IMR-90 (cell line): ENCODE measurements around the gene HOXC6. TPM values are rescaled to one million over a fixed set of nuclear protein-coding genes. Genes with fewer than 3 reads are reported as not detected.

Source experiments
- ATAC-seq: fragments of 200-7000 bp; cut with Tn5 transposase; 2 replicates; pipeline ENCODE4 v1.9.1; 2020; ENCODE audit warnings: low read depth, mild to moderate bottlenecking, moderate library complexity
- BruUV-seq: library from RNA; stranded (reverse); fragments of 400-500 nt; replicated peaks from 2 replicates; lab custom pipeline; 2021; lab: Mats Ljungman, UMichigan
- CTCF ChIA-PET: fragments of 300-600 bp; formaldehyde crosslinking; extraction: SDS; loops from one replicate; lab custom pipeline; 2021; ENCODE audit warnings: antibody characterized with exemption; lab: Yijun Ruan, JAX
- POLR2A ChIA-PET: fragments of 300-600 bp; sonication (Branson Sonifier 250); formaldehyde crosslinking; loops from one replicate; lab custom pipeline; 2022; ENCODE audit warnings: antibody characterized with exemption; ENCODE audit not compliant: unreplicated experiment; lab: Charles Lee
- DNase-seq: peaks from one replicate; pipeline ENCODE4 v3.0.0; 2013
- H2AFZ ChIP-seq: replicated peaks from 2 replicates; pipeline ENCODE3; 2013; ENCODE audit warnings: low read length, mild to moderate bottlenecking; ENCODE audit not compliant: poor library complexity
- H2AK5ac ChIP-seq: 2 replicates; pipeline ENCODE4 v1.6.1; 2013; ENCODE audit warnings: low read depth, low read length, inconsistent platforms
- H2AK9ac ChIP-seq: replicated peaks from 2 replicates; pipeline ENCODE3; 2013; ENCODE audit warnings: mild to moderate bottlenecking, low read depth, low read length, moderate library complexity; ENCODE audit not compliant: poor library complexity
- H2BK120ac ChIP-seq: 2 replicates; pipeline ENCODE4 v1.6.1; 2013; ENCODE audit warnings: low read depth, low read length, inconsistent platforms
- H2BK15ac ChIP-seq: 3 replicates; pipeline ENCODE4 v1.6.1; 2013; ENCODE audit warnings: low read depth, low read length, inconsistent platforms
- H2BK20ac ChIP-seq: 2 replicates; pipeline ENCODE4 v1.6.1; 2013; ENCODE audit warnings: low read depth, mild to moderate bottlenecking, inconsistent platforms, low read length, moderate library complexity
- H2BK5ac ChIP-seq: 2 replicates; pipeline ENCODE4 v1.6.1; 2013; ENCODE audit warnings: mild to moderate bottlenecking, low read depth, low read length, inconsistent platforms; ENCODE audit not compliant: poor library complexity, severe bottlenecking
- H3K14ac ChIP-seq: replicated peaks from 2 replicates; pipeline ENCODE4 v1.6.1; 2013; ENCODE audit warnings: low read depth, low read length, inconsistent platforms
- H3K18ac ChIP-seq: 2 replicates; pipeline ENCODE4 v1.6.1; 2013; ENCODE audit warnings: low read depth, low read length, control low read depth
- H3K23ac ChIP-seq: 2 replicates; pipeline ENCODE4 v1.6.1; 2013; ENCODE audit warnings: low read depth, low read length, inconsistent platforms
- H3K27ac ChIP-seq: 2 replicates; pipeline ENCODE4 v1.5.1; 2013; ENCODE audit warnings: mild to moderate bottlenecking, control low read depth, low read length; ENCODE audit not compliant: insufficient read depth
- H3K27me3 ChIP-seq: 2 replicates; pipeline ENCODE4 v1.6.1; 2013; ENCODE audit warnings: low read length; ENCODE audit not compliant: control insufficient read depth, insufficient read depth
- H3K36me3 ChIP-seq: 2 replicates; pipeline ENCODE4 v1.6.1; 2013; ENCODE audit warnings: low read length, mixed read lengths; ENCODE audit not compliant: control insufficient read depth, insufficient read depth
- H3K4ac ChIP-seq: 2 replicates; pipeline ENCODE4 v1.6.1; 2013; ENCODE audit warnings: low read depth, low read length, inconsistent platforms
- H3K4me1 ChIP-seq: 2 replicates; pipeline ENCODE4 v1.6.1; 2013; ENCODE audit warnings: low read length, mixed read lengths; ENCODE audit not compliant: control insufficient read depth, insufficient read depth
- H3K4me2 ChIP-seq: 2 replicates; pipeline ENCODE4 v1.6.1; 2013; ENCODE audit warnings: low read depth, mild to moderate bottlenecking, control low read depth, low read length, moderate library complexity
- H3K4me3 ChIP-seq: 2 replicates; pipeline ENCODE4 v1.5.1; 2013; ENCODE audit warnings: low read depth, mild to moderate bottlenecking, control low read depth, low read length, moderate library complexity; ENCODE audit not compliant: insufficient read depth
- H3K56ac ChIP-seq: 2 replicates; pipeline ENCODE4 v1.6.1; 2013; ENCODE audit warnings: low read length, inconsistent platforms; ENCODE audit not compliant: insufficient read depth; ENCODE audit errors: extremely low read depth
- H3K79me1 ChIP-seq, 2 experiments: 2 replicates each; pipeline ENCODE4 v1.6.1; 2013; ENCODE audit warnings: low read length in 2 of 2, inconsistent platforms in 1 of 2, low read depth in 1 of 2
- H3K9ac ChIP-seq: 2 replicates; pipeline ENCODE4 v1.6.1; 2013; ENCODE audit warnings: low read depth, low read length, control low read depth
- H3K9me1 ChIP-seq: 2 replicates; pipeline ENCODE4 v1.6.1; 2013; ENCODE audit warnings: low read length, inconsistent platforms; ENCODE audit not compliant: insufficient read depth
- H3K9me3 ChIP-seq: 2 replicates; pipeline ENCODE4 v1.6.1; 2013; ENCODE audit warnings: low read length; ENCODE audit not compliant: control insufficient read depth, insufficient read depth
- H4K20me1 ChIP-seq: 2 replicates; pipeline ENCODE4 v1.6.1; 2013; ENCODE audit warnings: low read length, inconsistent platforms; ENCODE audit not compliant: insufficient read depth
- H4K5ac ChIP-seq: 2 replicates; pipeline ENCODE4 v1.6.1; 2013; ENCODE audit warnings: mild to moderate bottlenecking, low read depth, low read length, control low read depth
- H4K8ac ChIP-seq, 2 experiments: 2 replicates each; pipeline ENCODE4 v1.6.1; 2013; ENCODE audit warnings: low read depth in 2 of 2, low read length in 2 of 2, control low read depth in 1 of 2, inconsistent platforms in 1 of 2
- H4K91ac ChIP-seq: 2 replicates; pipeline ENCODE4 v1.6.1; 2013; ENCODE audit warnings: low read depth, low read length, inconsistent platforms; ENCODE audit not compliant: insufficient read depth
- BHLHE40 ChIP-seq: fragments of 150-350 bp; IDR thresholded peaks from 2 replicates; pipeline ENCODE4 v1.6.1; 2016; ENCODE audit warnings: mild to moderate bottlenecking, low read depth, low read length
- CEBPB ChIP-seq: IDR thresholded peaks from 2 replicates; pipeline ENCODE4 v1.6.1; 2012; ENCODE audit warnings: low read depth, low read length, improper control_type of control experiment
- CHD1 ChIP-seq: IDR thresholded peaks from 2 replicates; pipeline ENCODE4 v1.6.1; 2012; ENCODE audit warnings: low read depth, low read length, improper control_type of control experiment
- ELK1 ChIP-seq: fragments of 150-350 bp; IDR thresholded peaks from 2 replicates; pipeline ENCODE4 v1.6.1; 2016; ENCODE audit warnings: low read depth, mild to moderate bottlenecking, low read length, moderate library complexity, borderline replicate concordance
- FOS ChIP-seq: fragments of 150-350 bp; IDR thresholded peaks from 2 replicates; pipeline ENCODE4 v1.6.1; 2016; ENCODE audit warnings: low read depth, low read length
- MXI1 ChIP-seq: IDR thresholded peaks from 2 replicates; pipeline ENCODE4 v1.6.1; 2012; ENCODE audit warnings: low read depth, mild to moderate bottlenecking, low read length, moderate library complexity, borderline replicate concordance
- NFE2L2 ChIP-seq: fragments of 150-350 bp; IDR thresholded peaks from 2 replicates; pipeline ENCODE4 v1.6.1; 2016; ENCODE audit warnings: low read depth, mild to moderate bottlenecking, low read length
- RAD21 ChIP-seq: IDR thresholded peaks from 2 replicates; pipeline ENCODE4 v1.6.1; 2012; ENCODE audit warnings: low read length, improper control_type of control experiment
- RCOR1 ChIP-seq: IDR thresholded peaks from 2 replicates; pipeline ENCODE4 v1.6.1; 2012; ENCODE audit warnings: mild to moderate bottlenecking, low read length, improper control_type of control experiment; ENCODE audit not compliant: insufficient replicate concordance
- RFX5 ChIP-seq: IDR thresholded peaks from 2 replicates; pipeline ENCODE4 v1.8.0; 2012; ENCODE audit warnings: low read depth, mild to moderate bottlenecking, low read length, moderate library complexity
- WGBS, 2 experiments: methylation state at CpG; one replicate each; pipeline versions ENCODE4 v1.1.5 to v1.1.7; 2013; ENCODE audit warnings: missing lambda C conversion rate in 2 of 2; ENCODE audit not compliant: insufficient read length in 1 of 2; ENCODE audit errors: extremely low coverage in 2 of 2; 5-methylcytosine and 5-hydroxymethylcytosine counted together
- dilution Hi-C: fragments of 300-500 bp; cut with HindIII; formaldehyde crosslinking; loops from one replicate; pipeline ENCODE4 v1.14.3; 2018; ENCODE audit warnings: low sequenced_read_pairs; ENCODE audit not compliant: unreplicated experiment
- in situ Hi-C: fragments of 300-500 bp; cut with MboI; formaldehyde crosslinking; loops from 3 replicates; pipeline ENCODE4 v1.14.3; 2019; ENCODE audit warnings: low sequenced_read_pairs, inconsistent platforms, mixed read lengths
- intact Hi-C: fragments of 100-400 bp; cut with micrococcal nuclease; formaldehyde crosslinking; loops from 2 replicates; pipeline ENCODE4 v1.10.0; 2022
- polyA plus RNA-seq, 3 experiments: library from polyadenylated mRNA; depleted of rRNA; stranded (reverse); fragments of >200 nt; gene quantifications; 2 replicates each; pipeline ENCODE4 v1.2.3, GENCODE V29; 2012; ENCODE audit warnings: low replicate concordance in 1 of 3
- total RNA-seq: library from RNA; depleted of rRNA; stranded (reverse); fragments of >200 nt; gene quantifications from 2 replicates; pipeline ENCODE4 v1.2.3, GENCODE V29; 2012

HOXC6 gene
- total and polyA plus RNA-seq, 2 of the 4 experiments (the other 2 are of a cell fraction) = 1.1 TPM; not detected in 1

GRCh38 chr12:54042970-54043853 lies 15.0 kb downstream of the HOXC6 start (continued):
- no peak for TF ChIP-seq RFX5

DNA sequence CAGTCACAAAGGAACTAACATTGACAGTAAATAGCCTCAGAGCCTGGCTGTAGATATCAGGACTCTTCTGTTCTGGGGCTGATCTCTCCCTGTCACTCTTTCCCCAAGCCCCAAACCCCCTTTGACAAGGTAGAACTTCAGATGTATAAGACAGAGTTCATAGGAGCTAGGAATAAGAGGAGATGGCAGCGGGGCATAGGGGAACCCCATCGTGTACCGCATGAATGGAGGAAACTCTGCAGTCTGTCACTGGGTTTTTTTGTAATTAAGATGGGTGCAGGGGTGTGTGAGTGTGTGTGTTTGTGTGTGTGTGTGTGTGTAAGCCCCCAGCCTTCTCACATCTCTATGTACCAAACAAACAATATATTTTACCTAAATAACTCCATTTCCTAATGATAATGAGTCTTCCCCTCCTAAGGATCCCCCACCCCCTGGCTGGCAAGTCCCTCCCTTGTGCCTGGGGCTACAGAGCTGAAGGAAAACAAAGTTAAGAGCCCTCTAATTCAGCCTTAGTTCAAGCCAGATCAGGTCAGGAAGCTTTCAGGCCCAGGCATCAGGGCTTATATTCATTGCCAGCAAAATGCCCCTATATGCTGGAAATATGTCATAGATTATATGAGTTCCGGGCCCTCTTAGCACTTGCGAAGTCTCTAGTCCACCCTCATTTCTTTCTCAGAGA lies 16.3 kb downstream of the HOXC6 start:
- Histone ChIP-seq H2BK15ac (no peak overlapping the region), H2AK5ac (no peak overlapping the region), H3K4ac (no peak overlapping the region), H4K5ac (no peak overlapping the region), H2AK9ac (no peak overlapping the region), H3K9ac (no peak overlapping the region), H2AFZ (no peak overlapping the region), H3K4me1 (no peaks in the 10 kb centered on the region), H3K79me1 (no peaks in the 10 kb centered on the region), H4K91ac (no peak overlapping the region), H3K18ac (no peak overlapping the region), H2BK20ac (no peak overlapping the region), H4K8ac (no peak overlapping the region), H3K4me2 (no peak overlapping the region), H2BK120ac (no peak overlapping the region), H3K9me3 (0 out of 2 replicates have a peak, but pooled peaks cover 2% of the 10 kb centered on the region), H3K14ac (no peak overlapping the region), H3K4me3 (no peak overlapping the region), H3K27me3 (peaks cover 73% of the 10 kb centered on the region), H3K23ac (no peak overlapping the region), H3K9me1 (no peaks in the 10 kb centered on the region), H3K56ac (no peak overlapping the region), H4K20me1 (no peaks in the 10 kb centered on the region), H3K36me3 (no peaks in the 10 kb centered on the region), H3K27ac (no peak overlapping the region), H2BK5ac (no peak overlapping the region)
- no TSS peak for BruUV-seq
- no CpG with 5 or more reads among the region's 5 CpGs for WGBS, 2 experiments
- dilution Hi-C loops = no loop called here
- DNase-seq (no peak), ATAC-seq (no peak)
- no peak for TF ChIP-seq FOS
- no peak for TF ChIP-seq CEBPB
- no peak for TF ChIP-seq RFX5
- TF ChIP-seq RAD21 = no peak
- TF ChIP-seq CHD1 = no peak
- TF ChIP-seq BHLHE40 = no peak
- TF ChIP-seq ELK1 = no peak
- TF ChIP-seq RCOR1 = no peak
- no peak for TF ChIP-seq NFE2L2
- TF ChIP-seq MXI1 = no peak
- intact Hi-C loops = no loop called here
- ChIA-PET POLR2A (no interaction called here), CTCF (no interaction called here)
- in situ Hi-C loops = no loop called here
